Kidney epithelial cell (primary cell): ENCODE data around the gene VGF. TPM values are rescaled to one million over a fixed set of nuclear protein-coding genes. Genes with fewer than 3 reads are reported as not detected.

Experiments used
- DNase-seq: peaks from one replicate; pipeline ENCODE4 v3.0.0-alpha.2; 2010; ENCODE audit warnings: low read depth
- H3K27me3 ChIP-seq: 2 replicates; pipeline ENCODE4 v1.6.0; 2011; ENCODE audit warnings: low read length; ENCODE audit not compliant: control insufficient read depth, insufficient read depth
- H3K36me3 ChIP-seq: 2 replicates; pipeline ENCODE4 v1.5.1; 2011; ENCODE audit warnings: low read length; ENCODE audit not compliant: control insufficient read depth, insufficient read depth
- H3K4me3 ChIP-seq: 2 replicates; pipeline ENCODE4 v1.5.1; 2011; ENCODE audit warnings: low read depth, mild to moderate bottlenecking, control low read depth, low read length
- CTCF ChIP-seq: IDR thresholded peaks from 2 replicates; pipeline ENCODE4 v1.5.1; 2011; ENCODE audit warnings: mild to moderate bottlenecking, moderate library complexity, low read length, control low read depth, inconsistent platforms; ENCODE audit not compliant: insufficient read depth, poor library complexity, severe bottlenecking
- total RNA-seq: library from RNA; depleted of rRNA; stranded (reverse); fragments of >200 nt; gene quantifications from 2 replicates; pipeline ENCODE4 v1.2.3, GENCODE V29; 2015

The VGF gene
- total RNA-seq, 1 donor from 2014 or later: 17.8 TPM

- H3K36me3 ChIP-seq: no peaks in the 10 kb centered on the region
- TF ChIP-seq CTCF: no peak
- H3K27me3 ChIP-seq: peaks cover 84% of the 10 kb centered on the region
- no peak for DNase-seq
- no peak overlapping the region for H3K4me3 ChIP-seq
These were observed 8.4 kb upstream of the VGF start for GRCh38 chr7:101173752-101174244.

DNA sequence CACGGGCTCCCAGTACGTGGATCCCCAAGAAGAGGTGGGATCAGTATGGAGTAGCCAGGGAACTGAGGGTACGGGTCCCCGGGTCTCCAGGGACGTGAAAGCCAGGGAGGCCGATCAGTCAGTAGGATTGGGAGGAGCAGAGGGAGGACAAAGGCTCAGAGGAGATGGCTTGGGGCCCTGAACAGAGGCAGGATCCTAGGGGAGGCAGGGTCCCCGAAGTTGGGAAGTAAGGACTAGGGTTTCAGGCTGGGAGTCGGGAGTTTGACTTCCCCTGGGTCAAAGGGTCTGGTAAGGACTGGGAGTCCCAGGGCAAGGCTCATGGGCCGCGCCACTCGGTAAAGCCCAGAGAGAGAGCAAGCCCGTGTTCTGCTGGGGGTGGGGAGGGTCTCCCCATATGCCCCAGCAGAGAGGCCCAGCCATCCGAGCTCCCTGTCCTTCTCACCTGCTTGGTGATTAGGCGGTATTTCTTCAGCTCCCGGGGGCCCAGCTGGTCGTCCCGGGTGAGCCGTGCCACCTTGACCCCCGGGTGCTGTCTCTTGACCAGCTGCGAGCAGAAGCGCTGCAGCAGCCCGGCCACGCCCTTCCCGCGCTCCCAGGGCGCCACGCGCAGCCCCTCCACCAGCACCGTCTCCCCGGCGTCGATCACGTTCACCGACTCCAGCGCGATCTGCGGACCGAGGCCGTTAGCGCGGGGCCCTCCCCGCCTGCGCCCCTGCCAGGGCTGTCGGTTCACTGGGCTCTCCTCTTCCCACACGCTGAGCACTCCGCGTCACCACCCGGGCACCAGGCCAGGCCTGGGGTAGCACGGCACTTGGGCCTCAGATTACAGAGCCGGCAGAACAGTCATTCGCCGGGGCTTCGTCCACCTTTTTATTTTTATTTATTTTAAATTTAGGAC is 7.7 kb upstream of the VGF start:
- no peaks in the 10 kb centered on the region for H3K36me3 ChIP-seq
- H3K27me3 ChIP-seq: peaks cover 80% of the 10 kb centered on the region
- no peak for DNase-seq
- TF ChIP-seq CTCF: no peak
- no peak overlapping the region for H3K4me3 ChIP-seq

DNA sequence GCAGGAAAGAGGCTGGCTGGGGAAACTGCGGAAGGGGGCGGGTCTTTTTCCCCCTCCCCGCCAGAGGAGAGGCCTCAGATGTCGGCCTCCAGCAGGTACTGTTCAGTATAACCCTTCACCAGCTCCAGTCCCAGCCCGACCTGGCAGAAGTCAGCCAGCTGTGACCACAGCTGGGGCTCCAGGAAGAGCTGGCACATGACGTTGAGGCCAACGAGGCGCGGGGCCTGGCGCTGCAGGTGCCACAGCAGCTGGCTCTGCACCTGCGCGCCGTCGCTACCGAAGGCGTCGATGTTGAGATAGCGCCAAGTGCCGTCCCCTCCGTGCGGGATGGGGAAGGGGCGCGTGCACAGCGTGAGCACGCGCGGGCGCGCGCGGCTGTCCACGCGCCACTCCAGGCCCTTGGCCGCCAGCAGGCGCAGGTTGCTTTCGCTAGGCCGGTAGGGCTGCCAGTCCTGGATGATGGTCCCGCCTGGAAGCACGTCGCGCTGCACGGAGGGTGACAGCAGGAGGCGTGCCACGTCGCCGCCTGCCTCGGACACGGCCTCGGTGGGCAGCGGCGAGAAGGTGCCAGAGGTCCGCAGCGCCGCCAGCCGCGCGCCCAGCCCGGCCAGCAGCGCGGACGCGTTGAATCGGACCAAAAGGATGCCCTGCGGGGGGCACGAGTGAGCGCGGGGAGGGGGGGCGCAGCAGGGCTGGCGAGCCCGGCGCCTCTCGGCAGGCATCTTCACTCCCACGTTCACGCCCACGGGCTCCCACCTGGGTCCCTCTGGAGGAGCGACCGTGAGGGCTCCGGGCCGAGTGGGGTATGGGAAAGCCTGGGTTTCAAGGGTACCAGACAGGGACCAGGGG is 6.9 kb upstream of the VGF start:
- no peaks in the 10 kb centered on the region for H3K36me3 ChIP-seq
- no peak for DNase-seq
- H3K27me3 ChIP-seq: peaks cover 76% of the 10 kb centered on the region
- no peak overlapping the region for H3K4me3 ChIP-seq
- no peak for TF ChIP-seq CTCF

- Histone ChIP-seq H3K4me3 (no peak overlapping the region), H3K27me3 (peaks cover 72% of the 10 kb centered on the region), H3K36me3 (no peaks in the 10 kb centered on the region)
- TF ChIP-seq CTCF: peak; percentile 21
- no peak for DNase-seq
These were observed 6.1 kb upstream of the VGF start for GRCh38 chr7:101171442-101171837.

- Histone ChIP-seq H3K27me3 (peaks cover 74% of the 10 kb centered on the region), H3K4me3 (no peak overlapping the region), H3K36me3 (no peaks in the 10 kb centered on the region)
- DNase-seq: no peak
- TF ChIP-seq CTCF: no peak
These were observed 5.5 kb upstream of the VGF start for GRCh38 chr7:101170617-101171441.
